Activated T-cell treated with anti-CD3 and anti-CD28 coated beads, Interleukin-2, amount 50 U/mL, for 24 hours (primary cell): ENCODE results near the gene ETFB.

Source experiments
- DNase-seq: peaks from one replicate; pipeline ENCODE4 v3.0.0-alpha.2; 2020
- H3K27ac Mint-ChIP-seq: 2 replicates; pipeline ENCODE4 v1.8.0; 2020; ENCODE audit warnings: mild to moderate bottlenecking, mixed read lengths
- H3K27me3 Mint-ChIP-seq: 2 replicates; pipeline ENCODE4 v1.8.0; 2020; ENCODE audit warnings: mixed read lengths
- H3K36me3 Mint-ChIP-seq: 2 replicates; pipeline ENCODE4 v1.8.0; 2020; ENCODE audit warnings: low read depth, mixed read lengths
- H3K4me1 Mint-ChIP-seq: 2 replicates; pipeline ENCODE4 v1.8.0; 2020; ENCODE audit warnings: low read depth, mixed read lengths
- H3K4me3 Mint-ChIP-seq: 2 replicates; pipeline ENCODE4 v1.8.0; 2020; ENCODE audit warnings: mild to moderate bottlenecking, moderate library complexity, mixed read lengths
- H3K9me3 Mint-ChIP-seq: 2 replicates; pipeline ENCODE4 v1.8.0; 2020; ENCODE audit warnings: mixed read lengths

The ETFB gene

GRCh38 chr19:51318687-51319648 lies 47.2 kb downstream of the ETFB start:
- peaks cover 58% of the 10 kb centered on the region for H3K27me3 Mint-ChIP-seq
- H3K4me1 Mint-ChIP-seq, result no peaks in the 10 kb centered on the region
- H3K4me3 Mint-ChIP-seq, result no peak overlapping the region
- DNase-seq, result no peak
- H3K36me3 Mint-ChIP-seq, result no peaks in the 10 kb centered on the region
- H3K27ac Mint-ChIP-seq, result no peak overlapping the region
- H3K9me3 Mint-ChIP-seq, result peaks cover 7% of the 10 kb centered on the region

GRCh38 chr19:51317968-51318367 lies 48.2 kb downstream of the ETFB start:
- Mint-ChIP-seq H3K4me3 (no peak overlapping the region), H3K4me1 (peaks cover 3% of the 10 kb centered on the region), H3K36me3 (no peaks in the 10 kb centered on the region), H3K27me3 (peaks cover 56% of the 10 kb centered on the region), H3K9me3 (peaks cover 7% of the 10 kb centered on the region), H3K27ac (no peak overlapping the region)
- DNase-seq, result no peak

- Mint-ChIP-seq H3K27me3 (peaks cover 55% of the 10 kb centered on the region), H3K36me3 (no peaks in the 10 kb centered on the region), H3K4me3 (no peak overlapping the region), H3K27ac (no peak overlapping the region), H3K9me3 (peaks cover 7% of the 10 kb centered on the region), H3K4me1 (peaks cover 3% of the 10 kb centered on the region)
- DNase-seq, result no peak
Observed at GRCh38 chr19:51317376-51317775, 48.8 kb downstream of the ETFB start.

GRCh38 chr19:51316688-51317087 lies 49.5 kb downstream of the ETFB start:
- H3K27ac Mint-ChIP-seq, result no peak overlapping the region
- H3K27me3 Mint-ChIP-seq, result peaks cover 58% of the 10 kb centered on the region
- peaks cover 7% of the 10 kb centered on the region for H3K9me3 Mint-ChIP-seq
- no peak for DNase-seq
- no peak overlapping the region for H3K4me3 Mint-ChIP-seq
- peaks cover 4% of the 10 kb centered on the region for H3K4me1 Mint-ChIP-seq
- H3K36me3 Mint-ChIP-seq, result no peaks in the 10 kb centered on the region

- H3K27ac Mint-ChIP-seq, result no peak within 1 kb of the TSS
- H3K4me3 Mint-ChIP-seq, result no peak within 1 kb of the TSS
- no peak for DNase-seq
- peaks cover 4% of the 10 kb centered on the region for H3K4me1 Mint-ChIP-seq
- peaks cover 61% of the 10 kb centered on the region for H3K27me3 Mint-ChIP-seq
- H3K9me3 Mint-ChIP-seq, result peaks cover 16% of the 10 kb centered on the region
- H3K36me3 Mint-ChIP-seq, result no peaks in the 10 kb centered on the region
Observed at GRCh38 chr19:51311351-51312257, 54.6 kb downstream of the ETFB start, which contains the start of gene IGLON5. TSS of gene IGLON5 (plus strand) at chr19:51311644. CDS start at chr19:51311848, 204 bp downstream.

- H3K27me3 Mint-ChIP-seq, result peaks cover 60% of the 10 kb centered on the region
- DNase-seq, result no peak
- no peak overlapping the region for H3K4me3 Mint-ChIP-seq
- H3K27ac Mint-ChIP-seq, result no peak overlapping the region
- H3K9me3 Mint-ChIP-seq, result peaks cover 25% of the 10 kb centered on the region
- H3K4me1 Mint-ChIP-seq, result no peaks in the 10 kb centered on the region
- no peaks in the 10 kb centered on the region for H3K36me3 Mint-ChIP-seq
Observed at GRCh38 chr19:51305479-51305878, 60.7 kb downstream of the ETFB start.

GRCh38 chr19:51301266-51301665 lies 64.9 kb downstream of the ETFB start:
- Mint-ChIP-seq H3K36me3 (no peaks in the 10 kb centered on the region), H3K27ac (no peak overlapping the region), H3K27me3 (peaks cover 24% of the 10 kb centered on the region), H3K4me3 (no peak overlapping the region), H3K9me3 (peaks cover 12% of the 10 kb centered on the region), H3K4me1 (no peaks in the 10 kb centered on the region)
- DNase-seq, result no peak

GRCh38 chr19:51297406-51297805 lies 68.8 kb downstream of the ETFB start:
- Mint-ChIP-seq H3K27ac (no peak overlapping the region), H3K36me3 (no peaks in the 10 kb centered on the region), H3K27me3 (peaks cover 18% of the 10 kb centered on the region), H3K9me3 (no peaks in the 10 kb centered on the region), H3K4me3 (no peak overlapping the region), H3K4me1 (no peaks in the 10 kb centered on the region)
- DNase-seq, result no peak

- Mint-ChIP-seq H3K27ac (no peak overlapping the region), H3K9me3 (no peaks in the 10 kb centered on the region), H3K4me1 (no peaks in the 10 kb centered on the region), H3K4me3 (no peak overlapping the region), H3K27me3 (peaks cover 18% of the 10 kb centered on the region), H3K36me3 (no peaks in the 10 kb centered on the region)
- DNase-seq, result no peak
Observed at GRCh38 chr19:51296336-51297093, 69.7 kb downstream of the ETFB start.

- H3K9me3 Mint-ChIP-seq, result no peaks in the 10 kb centered on the region
- no peak overlapping the region for H3K27ac Mint-ChIP-seq
- DNase-seq, result no peak
- peaks cover 16% of the 10 kb centered on the region for H3K27me3 Mint-ChIP-seq
- H3K36me3 Mint-ChIP-seq, result no peaks in the 10 kb centered on the region
- H3K4me1 Mint-ChIP-seq, result no peaks in the 10 kb centered on the region
- H3K4me3 Mint-ChIP-seq, result no peak overlapping the region
Observed at GRCh38 chr19:51295382-51296126, 70.6 kb downstream of the ETFB start.
